Activated T-cell treated with anti-CD3 and anti-CD28 coated beads, Interleukin-2, amount 50 U/mL, for 72 hours (primary cell): ENCODE data around the gene ITPKB. TPM values are rescaled to one million over a fixed set of nuclear protein-coding genes. Genes with fewer than 3 reads are reported as not detected.
"Not testable (repeated sequence)": the region's sequence is repeated elsewhere in the genome, so short reads cannot be mapped to it uniquely, and the experiment has no call there.

Source experiments
- ATAC-seq, 2 donors: fragments of 150-1000 bp; cut with Tn5 transposase; replicated peaks in 1 of 2; 2 replicates each; pipeline ENCODE4 v1.10.0; 2021; ENCODE audit warnings: moderate library complexity in 2 of 2, mild to moderate bottlenecking in 1 of 2
- DNase-seq, 2 donors: peaks; one replicate each; pipeline ENCODE4 v3.0.0; 2021 to 2022; ENCODE audit warnings: mixed read lengths in 1 of 2
- H3K27ac Mint-ChIP-seq: one replicate; pipeline ENCODE4 v1.8.0; 2022; ENCODE audit warnings: mild to moderate bottlenecking, moderate library complexity, mixed read lengths
- H3K27me3 Mint-ChIP-seq: one replicate; pipeline ENCODE4 v1.8.0; 2022; ENCODE audit warnings: low read depth, mixed read lengths
- H3K36me3 Mint-ChIP-seq, 2 donors: one replicate each; pipeline ENCODE4 v1.8.0; 2022; ENCODE audit warnings: mixed read lengths in 2 of 2, mild to moderate bottlenecking in 1 of 2; ENCODE audit not compliant: insufficient read depth in 2 of 2
- H3K4me1 Mint-ChIP-seq: one replicate; pipeline ENCODE4 v1.8.0; 2022; ENCODE audit warnings: low read depth, mixed read lengths
- H3K4me3 Mint-ChIP-seq, 2 donors: one replicate each; pipeline ENCODE4 v1.8.0; 2022; ENCODE audit warnings: mild to moderate bottlenecking in 2 of 2, mixed read lengths in 2 of 2, moderate library complexity in 2 of 2
- H3K9me3 Mint-ChIP-seq, 2 donors: one replicate each; pipeline ENCODE4 v1.8.0; 2022; ENCODE audit warnings: mixed read lengths in 2 of 2
- total RNA-seq, 2 donors: library from RNA; stranded (reverse); gene quantifications; one replicate each; pipeline ENCODE4 v1.2.3, GENCODE V29; 2022

The ITPKB gene
- total RNA-seq, 2 donors from 2014 or later: 50.7 to 58.0 TPM

DNA sequence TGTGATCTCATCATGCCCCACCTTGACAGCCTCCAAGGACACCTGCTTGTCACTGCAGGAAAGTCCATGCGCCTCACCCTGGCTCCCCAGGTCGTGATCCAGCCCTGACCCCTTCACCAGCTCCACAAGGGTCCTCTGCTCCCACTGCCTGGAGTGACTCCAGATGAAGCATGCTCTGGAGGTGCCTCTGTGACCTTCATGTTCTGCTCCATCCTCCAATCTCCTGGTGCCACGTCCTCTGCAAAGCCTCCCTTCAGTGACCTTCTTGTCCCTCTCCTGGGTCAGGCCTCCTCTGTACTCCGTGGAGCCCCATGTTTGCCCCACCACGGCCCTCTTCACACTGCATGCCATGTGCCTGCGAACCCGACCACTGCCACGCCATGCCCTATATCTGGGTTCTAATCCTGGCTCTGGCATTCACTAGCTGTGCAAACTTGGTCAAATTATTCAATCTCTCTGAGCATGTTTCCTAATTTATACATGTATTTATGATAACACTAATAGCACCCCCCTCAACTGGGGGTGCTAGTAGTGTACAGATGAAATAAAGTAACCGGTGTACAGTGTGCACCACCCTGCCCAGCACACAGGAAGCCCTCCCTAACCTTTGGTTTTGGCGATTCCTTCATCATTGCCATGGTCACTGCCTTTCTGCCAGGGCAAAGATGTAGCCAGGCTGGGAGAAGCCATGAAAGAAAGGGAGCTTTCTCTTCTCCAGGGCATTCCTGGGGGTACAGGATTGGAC is 113.1 kb downstream of the ITPKB start:
- DNase-seq (no peak), ATAC-seq (peak; percentile 47 to 55)
- peaks cover 41% of the 10 kb centered on the region for H3K4me1 Mint-ChIP-seq
- H3K27me3 Mint-ChIP-seq: no peaks in the 10 kb centered on the region
- peaks cover 5 to 13% of the 10 kb centered on the region in 2 donors for H3K36me3 Mint-ChIP-seq
- H3K27ac Mint-ChIP-seq: peak overlapping the region; percentile 93
- H3K9me3 Mint-ChIP-seq: peaks cover 0 to 3% of the 10 kb centered on the region in 2 donors
- H3K4me3 Mint-ChIP-seq: peak overlapping the region; percentile 49 to 78

DNA sequence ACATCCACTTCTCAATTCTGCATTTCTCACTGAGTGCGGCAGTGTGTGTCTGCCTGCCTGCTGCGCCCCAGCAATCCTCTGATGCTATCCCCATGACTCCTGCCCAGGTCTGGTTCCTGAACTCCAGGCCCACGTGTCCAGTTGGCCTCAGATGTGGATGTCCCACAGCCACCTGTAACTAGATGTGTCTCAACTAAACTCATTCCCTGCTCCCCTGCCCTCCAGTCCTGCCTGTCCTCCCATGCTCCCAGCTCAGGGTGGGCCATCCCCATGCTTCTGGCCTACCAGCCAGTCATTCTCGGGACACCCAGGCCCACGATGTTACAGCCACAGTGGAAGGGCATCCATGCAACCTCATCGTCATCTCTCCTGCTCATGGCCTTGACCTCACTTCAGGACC is 113.8 kb downstream of the ITPKB start:
- H3K36me3 Mint-ChIP-seq: peaks cover 5 to 12% of the 10 kb centered on the region in 2 donors
- no peak overlapping the region for H3K4me3 Mint-ChIP-seq
- H3K4me1 Mint-ChIP-seq: peaks cover 38% of the 10 kb centered on the region
- ATAC-seq (no peak), DNase-seq (no peak)
- peaks cover 0 to 3% of the 10 kb centered on the region in 2 donors for H3K9me3 Mint-ChIP-seq
- no peak overlapping the region for H3K27ac Mint-ChIP-seq
- no peaks in the 10 kb centered on the region for H3K27me3 Mint-ChIP-seq

DNA sequence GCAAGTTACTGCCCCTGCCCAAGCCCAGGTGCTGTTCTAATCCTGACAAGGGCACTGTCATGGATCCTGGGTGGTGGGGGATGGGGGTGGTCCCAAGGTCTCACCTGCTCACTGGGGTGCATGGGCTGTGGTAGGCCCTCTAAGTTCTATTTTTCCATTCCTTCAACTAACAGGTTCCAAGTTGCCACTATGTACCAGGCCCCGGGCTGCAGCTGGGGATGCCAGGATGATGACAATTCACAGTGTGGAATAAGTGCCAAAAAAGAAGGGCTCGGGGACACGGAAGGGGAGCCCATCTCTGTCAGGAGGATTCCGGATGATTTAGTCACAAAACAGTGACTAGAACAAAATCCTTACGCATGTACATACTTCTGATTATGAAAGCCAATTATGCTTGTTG is 114.6 kb downstream of the ITPKB start:
- Mint-ChIP-seq H3K27ac (no peak overlapping the region), H3K36me3 (peaks cover 5 to 12% of the 10 kb centered on the region in 2 donors), H3K4me1 (peaks cover 32% of the 10 kb centered on the region), H3K4me3 (no peak overlapping the region), H3K27me3 (no peaks in the 10 kb centered on the region), H3K9me3 (peaks cover 0 to 3% of the 10 kb centered on the region in 2 donors)
- DNase-seq (no peak), ATAC-seq (no peak)

DNA sequence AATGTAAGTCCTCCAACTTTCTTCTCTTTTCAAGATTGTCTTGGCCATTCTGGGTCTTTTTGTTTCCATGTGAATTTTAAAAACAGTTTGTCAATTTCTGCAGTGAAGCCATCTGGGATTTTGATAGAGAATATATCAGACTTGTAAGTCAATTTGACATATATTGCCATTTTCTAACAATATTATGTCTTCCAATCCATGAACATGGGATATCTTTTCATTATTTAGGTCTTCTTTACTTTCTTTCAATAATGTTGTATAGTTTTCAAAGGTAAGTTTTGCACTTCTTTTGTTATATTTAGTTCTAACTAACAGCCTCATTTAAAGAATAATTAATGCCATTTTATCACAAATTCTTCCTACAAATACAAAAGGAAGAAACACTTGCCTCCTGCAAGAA is 117.1 kb downstream of the ITPKB start:
- H3K4me1 Mint-ChIP-seq: peaks cover 14% of the 10 kb centered on the region
- no peak overlapping the region for H3K4me3 Mint-ChIP-seq
- peaks cover 2 to 4% of the 10 kb centered on the region in 2 donors for H3K36me3 Mint-ChIP-seq
- DNase-seq (no peak), ATAC-seq (no peak)
- H3K27me3 Mint-ChIP-seq: no peaks in the 10 kb centered on the region
- H3K9me3 Mint-ChIP-seq: no peaks in the 10 kb centered on the region
- H3K27ac Mint-ChIP-seq: no peak overlapping the region

DNA sequence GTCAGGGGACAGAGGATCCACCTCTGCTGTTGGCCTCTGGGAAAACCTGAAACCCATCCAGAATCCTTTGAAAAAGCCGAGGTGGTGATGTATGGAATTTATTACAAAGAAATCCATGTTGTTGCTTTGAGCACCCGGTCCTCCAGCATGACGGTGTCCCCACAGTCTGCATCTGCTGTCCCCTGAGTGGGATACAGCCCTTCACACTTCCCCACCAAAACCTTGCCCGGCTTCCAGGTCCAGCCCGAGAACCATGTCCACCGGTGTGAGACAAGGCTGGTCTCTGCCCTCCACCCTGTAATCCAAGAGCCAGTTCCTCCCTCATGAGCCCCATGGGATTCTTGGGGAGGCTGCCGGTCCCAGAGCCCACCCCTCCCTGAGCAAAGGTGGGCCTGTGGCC is 120.1 kb downstream of the ITPKB start:
- Mint-ChIP-seq H3K36me3 (no peaks in the 10 kb centered on the region), H3K4me3 (no peak overlapping the region), H3K27ac (no peak overlapping the region), H3K27me3 (no peaks in the 10 kb centered on the region), H3K9me3 (no peaks in the 10 kb centered on the region), H3K4me1 (no peaks in the 10 kb centered on the region)
- DNase-seq (no peak), ATAC-seq (no peak)

DNA sequence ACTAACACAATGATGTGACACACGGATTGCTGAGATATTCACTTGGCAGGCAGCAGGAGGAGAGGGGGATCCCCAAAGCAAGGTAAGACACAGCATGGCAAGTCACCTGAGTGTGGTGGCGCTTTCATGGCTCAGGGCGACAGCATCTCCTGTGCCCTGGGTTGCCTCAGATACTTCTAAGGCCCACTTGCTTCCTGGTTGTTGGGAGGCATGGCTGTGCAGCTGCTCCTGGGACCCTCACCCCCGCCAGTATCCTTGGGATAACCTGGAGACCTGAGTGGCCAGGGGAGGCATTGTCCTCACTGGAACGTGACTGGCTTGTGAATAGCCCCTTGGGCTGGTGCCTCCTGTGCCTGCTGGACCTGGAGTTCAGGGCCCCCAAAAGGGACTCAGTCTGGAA is 120.7 kb downstream of the ITPKB start:
- ATAC-seq (no peak), DNase-seq (no peak)
- Mint-ChIP-seq H3K36me3 (no peaks in the 10 kb centered on the region), H3K4me1 (no peaks in the 10 kb centered on the region), H3K4me3 (no peak overlapping the region), H3K27me3 (no peaks in the 10 kb centered on the region), H3K9me3 (no peaks in the 10 kb centered on the region), H3K27ac (no peak overlapping the region)

DNA sequence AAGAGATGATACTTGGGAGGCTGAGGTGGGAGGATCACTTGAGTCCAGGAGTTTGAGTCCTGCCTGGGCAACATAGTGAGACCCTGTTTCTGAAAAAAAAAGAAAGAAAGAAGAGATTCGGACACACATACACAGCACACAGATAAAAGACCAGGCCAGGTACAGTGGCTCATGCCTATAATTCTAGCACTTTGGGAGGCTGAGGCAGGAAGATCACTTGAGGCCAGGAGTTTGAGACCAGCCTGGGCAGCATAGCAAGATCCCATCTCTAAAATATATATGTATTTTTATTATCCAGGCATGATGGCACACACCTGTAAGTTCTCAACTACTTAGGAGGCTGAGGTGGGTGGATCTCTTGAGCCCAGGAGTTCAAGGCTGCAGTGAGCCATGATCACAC is 121.4 kb downstream of the ITPKB start:
- H3K36me3 Mint-ChIP-seq, H3K9me3 Mint-ChIP-seq, ATAC-seq, H3K27ac Mint-ChIP-seq, H3K4me1 Mint-ChIP-seq, H3K27me3 Mint-ChIP-seq, H3K4me3 Mint-ChIP-seq, DNase-seq: not testable (repeated sequence)

DNA sequence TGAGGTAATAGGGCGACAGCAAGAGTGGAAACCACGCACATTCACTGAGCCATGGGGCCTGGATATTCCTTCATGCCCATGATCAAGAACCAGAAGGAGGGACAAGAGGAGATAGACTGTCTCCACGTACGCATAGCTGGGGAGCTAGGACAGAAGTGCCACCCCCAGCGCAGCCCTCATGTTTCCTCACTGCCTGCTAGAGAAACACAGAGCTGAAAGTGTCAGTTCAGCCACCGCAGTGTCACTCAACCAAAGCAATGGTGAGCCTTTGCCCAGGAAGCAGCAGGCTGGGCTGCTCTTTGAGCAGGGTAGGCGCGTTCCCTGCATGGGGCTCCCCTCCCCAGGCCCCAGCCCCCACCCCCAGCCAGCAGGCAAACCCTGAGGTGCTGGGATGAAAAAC is 122.0 kb downstream of the ITPKB start:
- H3K27ac Mint-ChIP-seq: no peak overlapping the region
- H3K36me3 Mint-ChIP-seq: no peaks in the 10 kb centered on the region
- no peaks in the 10 kb centered on the region for H3K9me3 Mint-ChIP-seq
- H3K4me3 Mint-ChIP-seq: no peak overlapping the region
- H3K27me3 Mint-ChIP-seq: no peaks in the 10 kb centered on the region
- DNase-seq: no peak
- no peak for ATAC-seq
- no peaks in the 10 kb centered on the region for H3K4me1 Mint-ChIP-seq

DNA sequence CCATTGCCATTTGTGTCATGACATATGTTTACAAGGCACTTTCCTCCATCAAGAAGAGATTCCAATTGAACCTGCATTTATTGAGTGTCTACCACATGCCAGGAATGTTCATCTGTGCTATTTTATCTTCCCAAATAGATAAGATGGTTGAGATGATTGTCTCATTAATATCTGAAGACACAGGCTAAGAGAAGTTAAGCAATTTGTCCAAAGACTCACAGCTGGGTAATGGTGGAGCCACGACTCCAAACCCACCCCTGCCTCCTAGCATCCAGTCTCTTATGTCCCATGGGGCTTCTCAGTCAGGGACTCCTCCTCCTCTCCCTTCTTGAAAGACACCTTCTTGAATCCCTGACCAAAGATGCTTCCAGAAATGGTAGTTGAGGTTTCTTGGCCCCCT is 122.4 kb downstream of the ITPKB start:
- Mint-ChIP-seq H3K27ac (no peak overlapping the region), H3K4me3 (no peak overlapping the region), H3K36me3 (no peaks in the 10 kb centered on the region), H3K4me1 (no peaks in the 10 kb centered on the region), H3K27me3 (no peaks in the 10 kb centered on the region), H3K9me3 (no peaks in the 10 kb centered on the region)
- no peak for DNase-seq
- ATAC-seq: no peak

DNA sequence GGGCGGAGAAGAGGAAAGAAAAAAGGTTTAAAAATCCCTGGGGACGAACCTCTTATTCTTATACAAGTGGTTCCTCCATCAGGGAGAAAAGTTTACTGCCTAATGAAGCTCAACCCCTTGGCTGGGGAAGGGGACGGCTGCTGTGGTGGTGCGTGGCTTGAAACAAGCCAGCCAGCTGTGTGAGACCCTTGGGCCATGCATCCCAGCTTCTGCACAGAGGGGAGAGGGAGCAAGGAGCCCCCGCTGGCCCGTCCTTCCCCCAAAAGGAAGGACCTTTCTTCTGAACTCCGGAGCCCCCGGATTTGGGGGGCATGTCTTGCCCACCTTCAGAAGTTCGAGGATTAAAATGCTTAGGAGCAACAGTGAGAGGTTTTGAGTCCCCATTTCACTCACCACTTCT is 123.2 kb downstream of the ITPKB start:
- H3K27me3 Mint-ChIP-seq: no peaks in the 10 kb centered on the region
- DNase-seq (no peak), ATAC-seq (no peak)
- H3K9me3 Mint-ChIP-seq: no peaks in the 10 kb centered on the region
- no peaks in the 10 kb centered on the region for H3K36me3 Mint-ChIP-seq
- no peak overlapping the region for H3K4me3 Mint-ChIP-seq
- no peaks in the 10 kb centered on the region for H3K4me1 Mint-ChIP-seq
- H3K27ac Mint-ChIP-seq: no peak overlapping the region

DNA sequence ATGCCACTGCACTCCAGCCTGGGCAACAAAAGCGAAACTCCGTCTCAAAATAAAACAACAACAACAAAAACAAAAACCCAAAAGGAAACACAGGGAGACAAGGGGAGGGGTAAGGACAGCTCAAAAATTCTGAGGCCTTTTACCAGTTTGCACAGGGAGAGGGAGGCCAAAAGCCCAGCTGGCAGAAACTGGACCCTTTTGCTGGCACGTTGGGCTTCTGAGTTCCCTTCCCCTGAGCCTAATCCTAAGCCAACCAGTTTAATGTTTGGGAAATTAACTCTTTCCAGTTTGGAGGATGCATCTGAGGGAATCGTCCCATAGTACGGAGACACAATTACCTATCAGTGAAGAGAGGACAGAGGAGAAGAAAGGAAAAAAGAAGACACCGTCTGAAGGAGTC is 127.1 kb downstream of the ITPKB start:
- not testable (repeated sequence) for H3K4me3 Mint-ChIP-seq, ATAC-seq, H3K36me3 Mint-ChIP-seq, H3K9me3 Mint-ChIP-seq, H3K27ac Mint-ChIP-seq, DNase-seq, H3K4me1 Mint-ChIP-seq, H3K27me3 Mint-ChIP-seq

DNA sequence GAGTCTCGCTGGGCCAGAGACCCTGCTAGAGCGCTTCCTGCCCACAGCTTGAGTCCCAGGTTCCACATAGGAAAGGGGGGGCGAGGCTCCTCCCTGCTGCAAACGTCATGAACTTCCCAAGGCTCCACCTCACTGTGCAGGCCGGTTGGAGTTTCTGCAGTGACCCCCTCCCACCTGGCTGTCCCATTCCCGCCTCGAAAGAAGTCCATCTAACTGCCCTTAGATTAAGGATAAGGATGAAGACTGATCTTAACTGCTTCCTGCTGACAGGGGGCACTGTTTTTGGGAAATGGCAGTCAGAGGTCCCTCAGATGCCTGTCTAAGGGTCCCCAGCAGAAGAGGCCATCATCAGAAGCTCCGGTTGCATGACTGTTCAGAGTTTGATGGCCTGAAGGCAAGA is 127.8 kb downstream of the ITPKB start:
- H3K4me3 Mint-ChIP-seq: no peak overlapping the region
- H3K27ac Mint-ChIP-seq: no peak overlapping the region
- H3K9me3 Mint-ChIP-seq: no peaks in the 10 kb centered on the region
- H3K27me3 Mint-ChIP-seq: no peaks in the 10 kb centered on the region
- ATAC-seq: no peak
- no peaks in the 10 kb centered on the region for H3K4me1 Mint-ChIP-seq
- no peak for DNase-seq
- no peaks in the 10 kb centered on the region for H3K36me3 Mint-ChIP-seq

DNA sequence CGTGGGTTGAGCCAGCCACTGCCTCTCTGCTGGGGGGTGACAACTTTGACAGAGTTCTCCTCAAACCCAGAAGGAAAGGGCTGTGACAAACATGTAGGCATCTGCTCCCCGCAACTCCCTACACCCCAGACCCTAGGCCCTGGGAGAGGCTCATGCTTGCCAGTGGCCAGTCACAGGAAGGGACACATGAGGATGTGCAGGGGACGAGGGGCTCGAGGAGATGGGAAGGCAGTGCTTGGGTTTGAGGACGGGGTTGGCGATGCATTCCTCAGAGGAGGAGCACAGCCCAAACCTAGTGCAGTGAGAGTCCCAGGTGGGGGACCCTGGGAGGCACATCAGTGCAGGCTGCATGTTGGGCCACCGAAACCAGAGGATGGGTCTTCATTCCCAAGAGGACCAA is 128.4 kb downstream of the ITPKB start:
- no peak overlapping the region for H3K4me3 Mint-ChIP-seq
- no peaks in the 10 kb centered on the region for H3K9me3 Mint-ChIP-seq
- no peak for ATAC-seq
- no peak overlapping the region for H3K27ac Mint-ChIP-seq
- no peaks in the 10 kb centered on the region for H3K36me3 Mint-ChIP-seq
- H3K4me1 Mint-ChIP-seq: no peaks in the 10 kb centered on the region
- DNase-seq: no peak
- no peaks in the 10 kb centered on the region for H3K27me3 Mint-ChIP-seq

DNA sequence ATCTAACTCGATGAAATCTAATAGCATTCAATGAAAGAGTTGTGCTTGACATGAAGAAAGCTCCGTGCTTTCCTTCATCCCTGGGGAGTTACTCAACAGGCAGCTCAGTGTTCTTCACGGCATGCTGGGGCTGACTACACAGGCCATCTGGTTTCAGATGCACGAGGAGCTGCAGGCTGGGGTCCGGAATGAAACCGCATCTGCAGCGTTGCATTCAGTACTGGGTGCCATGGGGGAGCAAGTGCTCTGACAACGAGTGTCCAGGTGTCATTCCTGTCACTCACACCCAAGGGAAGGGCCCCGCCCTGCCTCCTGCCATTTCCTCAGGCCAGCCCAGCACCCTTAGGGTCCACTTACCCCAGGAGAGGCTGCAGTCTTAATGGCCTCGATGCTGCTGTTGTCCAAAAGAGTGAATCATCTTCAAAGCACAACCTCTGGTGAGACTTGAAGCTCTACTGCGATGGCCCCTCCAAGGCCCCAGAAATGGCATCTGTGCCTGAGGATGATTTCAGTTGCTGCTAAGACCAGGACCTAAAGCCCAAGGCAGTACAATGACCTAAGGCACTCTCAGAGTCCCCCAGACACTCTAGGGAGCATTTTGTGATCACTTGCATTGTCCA is 129.1 kb downstream of the ITPKB start:
- H3K36me3 Mint-ChIP-seq: no peaks in the 10 kb centered on the region
- H3K27me3 Mint-ChIP-seq: no peaks in the 10 kb centered on the region
- no peak overlapping the region for H3K4me3 Mint-ChIP-seq
- ATAC-seq: no peak
- DNase-seq: no peak
- H3K9me3 Mint-ChIP-seq: no peaks in the 10 kb centered on the region
- no peak overlapping the region for H3K27ac Mint-ChIP-seq
- no peaks in the 10 kb centered on the region for H3K4me1 Mint-ChIP-seq
